OCI-LY3 (cell line): ENCODE results near the gene HORMAD2.

Experiments used
- EZH2phosphoT487 ChIP-seq: fragments of 200-600 bp; shearing (Covaris generic); IDR thresholded peaks from 2 replicates; pipeline ENCODE4 v1.6.1; 2018; ENCODE audit warnings: antibody characterized with exemption, mixed run types, low read depth
- TF ChIP-seq, protein P1 (sequence below): fragments of 200-600, 300-600 bp; sonication (generic); IDR thresholded peaks from 2 replicates; pipeline ENCODE4 v1.5.1; 2014; ENCODE audit warnings: antibody characterized with exemption, low read length, low read depth

DNA sequence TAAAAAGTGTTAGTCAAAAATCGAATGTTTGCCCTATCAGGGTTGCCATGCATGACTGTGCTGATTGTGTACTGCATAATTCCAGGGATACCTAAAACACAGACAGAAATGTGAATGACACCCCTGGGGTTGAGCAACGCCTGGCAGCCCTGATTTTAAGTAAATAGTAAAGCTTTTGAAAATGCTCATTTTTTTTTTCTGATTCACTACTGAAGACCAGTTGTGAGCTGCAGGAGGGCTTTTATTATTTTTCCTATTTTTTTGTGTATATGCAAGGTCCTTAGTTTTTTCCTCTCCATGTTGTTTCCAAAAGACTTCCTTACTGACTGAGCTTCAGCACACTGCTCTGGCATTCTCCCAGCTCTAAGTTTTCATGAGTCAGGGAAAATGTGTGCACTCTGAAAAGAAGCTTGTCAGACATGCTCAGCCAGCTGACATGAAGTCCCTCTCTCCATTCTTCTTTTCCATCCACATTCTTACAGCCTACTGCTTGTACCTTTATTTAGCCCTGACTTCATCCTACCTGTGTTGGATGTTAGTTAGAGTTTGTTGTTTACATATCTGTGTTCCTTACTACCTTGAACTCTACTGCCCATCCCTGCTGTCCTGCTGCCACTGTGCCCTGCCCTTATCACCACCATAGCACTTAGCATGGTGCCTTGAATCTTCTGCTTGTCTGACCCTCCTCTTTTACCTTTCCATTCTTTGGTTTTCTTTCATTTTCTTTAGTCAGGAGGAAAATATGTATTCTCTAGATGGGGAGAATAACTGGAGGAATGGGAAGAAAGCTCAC is 79.5 kb downstream of the HORMAD2 start:
- no peak for TF ChIP-seq EZH2phosphoT487
- TF ChIP-seq, protein P1, sequence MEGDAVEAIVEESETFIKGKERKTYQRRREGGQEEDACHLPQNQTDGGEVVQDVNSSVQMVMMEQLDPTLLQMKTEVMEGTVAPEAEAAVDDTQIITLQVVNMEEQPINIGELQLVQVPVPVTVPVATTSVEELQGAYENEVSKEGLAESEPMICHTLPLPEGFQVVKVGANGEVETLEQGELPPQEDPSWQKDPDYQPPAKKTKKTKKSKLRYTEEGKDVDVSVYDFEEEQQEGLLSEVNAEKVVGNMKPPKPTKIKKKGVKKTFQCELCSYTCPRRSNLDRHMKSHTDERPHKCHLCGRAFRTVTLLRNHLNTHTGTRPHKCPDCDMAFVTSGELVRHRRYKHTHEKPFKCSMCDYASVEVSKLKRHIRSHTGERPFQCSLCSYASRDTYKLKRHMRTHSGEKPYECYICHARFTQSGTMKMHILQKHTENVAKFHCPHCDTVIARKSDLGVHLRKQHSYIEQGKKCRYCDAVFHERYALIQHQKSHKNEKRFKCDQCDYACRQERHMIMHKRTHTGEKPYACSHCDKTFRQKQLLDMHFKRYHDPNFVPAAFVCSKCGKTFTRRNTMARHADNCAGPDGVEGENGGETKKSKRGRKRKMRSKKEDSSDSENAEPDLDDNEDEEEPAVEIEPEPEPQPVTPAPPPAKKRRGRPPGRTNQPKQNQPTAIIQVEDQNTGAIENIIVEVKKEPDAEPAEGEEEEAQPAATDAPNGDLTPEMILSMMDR = no peak
